Endodermal cell (in vitro differentiated cells): ENCODE results near the gene ADGRL3. TPM values are rescaled to one million over a fixed set of nuclear protein-coding genes. Genes with fewer than 3 reads are reported as not detected.

Experiments used
- DNase-seq: peaks from one replicate; pipeline ENCODE4 v3.0.0-alpha.2; 2017
- H3K27ac ChIP-seq: 2 replicates; pipeline ENCODE4 v1.5.1; 2013; ENCODE audit warnings: mild to moderate bottlenecking, low read depth, low read length, moderate library complexity
- H3K27me3 ChIP-seq: 2 replicates; pipeline ENCODE4 v1.6.1; 2013; ENCODE audit warnings: mild to moderate bottlenecking, low read length, moderate library complexity; ENCODE audit not compliant: insufficient read depth, control insufficient read depth, poor library complexity, severe bottlenecking
- H3K36me3 ChIP-seq: 2 replicates; pipeline ENCODE4 v1.7.0; 2013; ENCODE audit warnings: mild to moderate bottlenecking, low read length, moderate library complexity; ENCODE audit not compliant: control insufficient read depth, insufficient read depth
- H3K4me1 ChIP-seq: one replicate; pipeline ENCODE4 v1.7.0; 2013; ENCODE audit warnings: low read length; ENCODE audit not compliant: control insufficient read depth, insufficient read depth
- H3K4me3 ChIP-seq: 2 replicates; pipeline ENCODE4 v1.5.1; 2013; ENCODE audit warnings: mild to moderate bottlenecking, low read length, moderate library complexity
- H3K9ac ChIP-seq: 2 replicates; pipeline ENCODE4 v1.6.1; 2013; ENCODE audit warnings: mild to moderate bottlenecking, low read length, moderate library complexity; ENCODE audit not compliant: poor library complexity, severe bottlenecking; ENCODE audit errors: extremely low read depth
- H3K9me3 ChIP-seq: 2 replicates; pipeline ENCODE4 v1.6.1; 2013; ENCODE audit warnings: mild to moderate bottlenecking, low read length, moderate library complexity; ENCODE audit not compliant: control insufficient read depth
- H3K27ac Mint-ChIP-seq: 2 replicates; pipeline ENCODE4 v1.8.0; 2020; ENCODE audit warnings: mixed read lengths
- H3K27me3 Mint-ChIP-seq: 2 replicates; pipeline ENCODE4 v1.8.0; 2021; ENCODE audit warnings: mild to moderate bottlenecking, mixed read lengths; ENCODE audit not compliant: insufficient read depth
- H3K36me3 Mint-ChIP-seq: 2 replicates; pipeline ENCODE4 v1.8.0; 2020; ENCODE audit warnings: low read depth, mixed read lengths
- H3K4me1 Mint-ChIP-seq: 2 replicates; pipeline ENCODE4 v1.8.0; 2020; ENCODE audit warnings: mixed read lengths
- H3K4me3 Mint-ChIP-seq: 2 replicates; pipeline ENCODE4 v1.8.0; 2020; ENCODE audit warnings: mild to moderate bottlenecking, moderate library complexity, mixed read lengths
- H3K9me3 Mint-ChIP-seq: 2 replicates; pipeline ENCODE4 v1.8.0; 2020; ENCODE audit warnings: mild to moderate bottlenecking, mixed read lengths
- CTCF ChIP-seq: fragments of 200-600 bp; sonication (generic); conservative IDR thresholded peaks from 2 replicates; pipeline ENCODE4 v1.5.0; 2021; ENCODE audit warnings: antibody characterized with exemption, mild to moderate bottlenecking
- WGBS, 2 experiments: methylation state at CpG; one replicate each; pipeline versions ENCODE4 v1.1.5 to v1.1.7; 2013; ENCODE audit warnings: missing lambda C conversion rate in 2 of 2, mixed read lengths in 1 of 2; ENCODE audit not compliant: insufficient coverage in 1 of 2, insufficient read length in 1 of 2; 5-methylcytosine and 5-hydroxymethylcytosine counted together
- total RNA-seq, 2 donors: library from RNA; stranded (reverse); fragmentation: NEBNext Ultra II Directional in 1 of 2; extraction: Animal tissue kit (Norgen Biotek cat#: 25700) in 1 of 2; gene quantifications; 2 replicates in 1 of 2; 3 replicates in 1 of 2; pipeline ENCODE4 v1.2.1, GENCODE V29; 2021

The ADGRL3 gene
- total RNA-seq, 2 donors from 2014 or later: 9.9 to 10.3 TPM

- peaks cover 8% of the 10 kb centered on the region for H3K4me1 Mint-ChIP-seq
- no peaks in the 10 kb centered on the region for H3K27me3 Mint-ChIP-seq
- H3K4me3 Mint-ChIP-seq: no peak overlapping the region
- no peak for TF ChIP-seq CTCF
- WGBS, 2 experiments: 88% methylated on average over 1 of the region's 1 CpG; no CpG with 5 or more reads in 1 of the 2 experiments
- H3K27ac ChIP-seq: no peak overlapping the region
- no peak overlapping the region for H3K27ac Mint-ChIP-seq
- peaks cover 5% of the 10 kb centered on the region for H3K9me3 ChIP-seq
- peaks cover 3% of the 10 kb centered on the region for H3K36me3 Mint-ChIP-seq
- H3K9ac ChIP-seq: no peak overlapping the region
- H3K36me3 ChIP-seq: no peaks in the 10 kb centered on the region
- H3K27me3 ChIP-seq: no peaks in the 10 kb centered on the region
- H3K9me3 Mint-ChIP-seq: peaks cover 14% of the 10 kb centered on the region
- H3K4me3 ChIP-seq: no peak overlapping the region
- DNase-seq: no peak
- no peaks in the 10 kb centered on the region for H3K4me1 ChIP-seq
Measured at GRCh38 chr4:61318431-61318830, 118.3 kb downstream of the ADGRL3 start.

- Histone ChIP-seq H3K27ac (no peak overlapping the region), H3K36me3 (no peaks in the 10 kb centered on the region), H3K4me3 (no peak overlapping the region), H3K9me3 (peaks cover 13% of the 10 kb centered on the region), H3K27me3 (no peaks in the 10 kb centered on the region), H3K4me1 (no peaks in the 10 kb centered on the region), H3K9ac (no peak overlapping the region)
- H3K27me3 Mint-ChIP-seq: no peaks in the 10 kb centered on the region
- peaks cover 7% of the 10 kb centered on the region for H3K36me3 Mint-ChIP-seq
- H3K27ac Mint-ChIP-seq: no peak overlapping the region
- H3K9me3 Mint-ChIP-seq: peaks cover 22% of the 10 kb centered on the region
- no peak for TF ChIP-seq CTCF
- H3K4me3 Mint-ChIP-seq: no peak overlapping the region
- peaks cover 8% of the 10 kb centered on the region for H3K4me1 Mint-ChIP-seq
- DNase-seq: no peak
Measured at GRCh38 chr4:61319156-61319555, 119.0 kb downstream of the ADGRL3 start.

DNA sequence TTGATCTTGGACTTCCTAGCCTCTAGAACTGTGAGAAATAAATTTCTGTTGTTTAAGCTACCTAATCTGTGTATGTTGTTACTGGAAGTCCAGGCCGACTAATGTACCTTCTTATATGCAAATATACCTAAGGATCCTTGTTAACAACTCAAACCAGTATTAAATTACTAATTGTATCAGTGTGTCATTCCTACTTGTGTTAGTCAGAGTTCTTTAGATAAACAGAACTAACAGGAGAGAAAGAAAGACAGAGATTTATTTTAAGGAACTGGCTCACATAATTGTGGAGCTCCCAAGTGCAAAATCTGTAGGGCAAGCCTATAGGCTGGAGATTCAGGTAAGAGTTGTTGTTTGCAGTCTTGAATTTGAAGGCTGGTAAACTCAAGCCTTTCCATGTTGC is 120.0 kb downstream of the ADGRL3 start:
- H3K9ac ChIP-seq: no peak overlapping the region
- H3K27me3 ChIP-seq: no peaks in the 10 kb centered on the region
- H3K27ac ChIP-seq: no peak overlapping the region
- no peaks in the 10 kb centered on the region for H3K36me3 ChIP-seq
- no peak overlapping the region for H3K27ac Mint-ChIP-seq
- H3K9me3 ChIP-seq: peaks cover 13% of the 10 kb centered on the region
- H3K4me1 ChIP-seq: no peaks in the 10 kb centered on the region
- peaks cover 23% of the 10 kb centered on the region for H3K9me3 Mint-ChIP-seq
- H3K4me3 Mint-ChIP-seq: no peak overlapping the region
- no CpG with 5 or more reads among the region's 1 CpG for WGBS, 2 experiments
- DNase-seq: no peak
- H3K4me1 Mint-ChIP-seq: peaks cover 8% of the 10 kb centered on the region
- H3K4me3 ChIP-seq: no peak overlapping the region
- no peak for TF ChIP-seq CTCF
- H3K36me3 Mint-ChIP-seq: peaks cover 7% of the 10 kb centered on the region
- H3K27me3 Mint-ChIP-seq: no peaks in the 10 kb centered on the region
